Measurements from ENCODE around the gene FAF2.
"Not testable (repeated sequence)": the region's sequence is repeated elsewhere in the genome, so short reads cannot be mapped to it uniquely, and the experiment has no call there.

The FAF2 gene

DNA sequence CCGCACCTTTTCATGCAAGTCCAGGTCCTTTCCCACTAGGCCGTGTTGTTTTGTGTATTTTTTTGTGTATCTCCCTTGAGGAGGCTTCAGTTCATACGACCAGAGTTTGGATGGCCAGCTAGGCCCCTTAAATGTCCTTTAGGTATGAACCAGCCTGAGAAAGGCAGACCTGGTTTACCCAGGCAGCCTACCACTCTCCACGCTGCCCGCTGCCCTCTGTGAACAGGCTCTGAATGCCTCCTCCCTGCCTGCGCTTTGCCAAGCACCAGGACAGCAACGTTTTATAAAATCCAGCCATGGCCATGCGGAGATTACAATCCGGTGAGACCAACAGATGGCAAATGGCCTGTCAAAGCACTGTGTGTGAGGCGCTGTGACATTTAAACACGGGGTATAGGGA is 31.2 kb upstream of the FAF2 start:
- DNase-seq (ENCODE audit: low spot score) = no peak

GRCh38 chr5:176418251-176418650 is 29.9 kb upstream of the FAF2 start:
- DNase-seq (ENCODE audit: low spot score) = no peak

GRCh38 chr5:176420086-176420485 is 28.1 kb upstream of the FAF2 start:
- no peak for DNase-seq (ENCODE audit: low spot score)

- DNase-seq (ENCODE audit: low spot score) = no peak
These were observed 27.1 kb upstream of the FAF2 start for GRCh38 chr5:176420972-176421544.

- DNase-seq (ENCODE audit: low spot score) = no peak
These were observed 24.0 kb upstream of the FAF2 start for GRCh38 chr5:176424181-176424580.

DNA sequence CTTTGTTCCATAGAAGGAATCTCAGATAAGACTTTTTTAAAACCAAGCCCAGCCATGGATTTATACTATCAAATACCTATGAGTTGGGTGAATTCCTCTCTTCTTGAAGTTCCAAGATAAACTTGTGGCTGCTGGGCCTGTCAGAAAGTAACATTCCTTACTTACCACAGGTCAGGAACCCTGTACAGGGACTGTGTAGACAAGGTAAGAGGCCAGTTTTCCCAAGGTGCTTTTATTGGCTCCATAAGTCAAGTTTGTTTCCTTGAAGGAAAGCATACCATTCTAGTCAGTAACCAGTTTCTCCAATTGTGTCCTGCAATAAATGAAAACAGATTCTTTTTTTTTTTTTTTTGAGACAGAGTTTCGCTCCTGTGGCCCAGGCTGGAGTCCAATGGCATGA is 23.0 kb upstream of the FAF2 start:
- DNase-seq (ENCODE audit: low spot score) = no peak

DNA sequence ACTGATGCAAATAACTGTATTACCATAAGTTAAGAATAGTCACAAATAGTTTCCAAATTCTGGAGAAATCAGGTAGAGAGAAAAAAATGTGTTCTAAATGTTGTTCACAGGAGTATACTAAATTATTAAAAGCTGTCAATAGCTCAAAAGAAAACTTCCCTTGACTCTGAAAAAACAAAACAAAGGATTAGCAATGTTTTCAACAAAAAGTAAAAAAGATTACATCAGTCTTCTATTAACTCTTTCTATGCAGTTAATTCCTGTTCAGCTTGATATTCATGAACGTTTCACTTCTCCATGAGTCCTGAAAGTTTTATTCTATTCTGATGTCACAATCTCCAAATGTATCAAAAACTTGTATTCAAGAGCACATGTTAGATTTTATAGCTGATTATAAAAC is 22.4 kb upstream of the FAF2 start:
- DNase-seq (ENCODE audit: low spot score) = no peak

DNA sequence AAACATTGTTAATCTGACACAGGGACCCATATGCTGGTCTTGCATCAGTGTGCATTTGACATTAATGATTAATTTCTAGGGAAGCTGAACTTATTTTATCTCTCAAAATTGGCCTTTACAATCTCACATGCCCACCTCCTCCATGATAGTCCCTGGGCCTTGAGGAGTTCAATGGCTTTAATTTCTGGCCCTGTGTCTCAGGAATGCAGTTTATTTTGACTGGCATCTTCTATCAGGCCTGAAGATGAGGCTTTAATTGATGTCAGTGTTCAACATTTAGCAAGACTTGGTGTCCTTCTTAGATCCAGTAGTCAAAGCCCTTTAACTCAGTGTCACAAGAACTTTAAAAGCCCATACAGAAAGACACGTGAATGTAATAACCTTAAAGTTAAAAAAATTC is 21.3 kb upstream of the FAF2 start:
- DNase-seq (ENCODE audit: low spot score) = no peak

- DNase-seq (ENCODE audit: low spot score) = no peak
These were observed 20.2 kb upstream of the FAF2 start for GRCh38 chr5:176427971-176428370.

- no peak for DNase-seq (ENCODE audit: low spot score)
These were observed 18.2 kb upstream of the FAF2 start for GRCh38 chr5:176429972-176430371.

GRCh38 chr5:176432707-176433106 is 15.5 kb upstream of the FAF2 start:
- no peak for DNase-seq (ENCODE audit: low spot score)

- DNase-seq (ENCODE audit: low spot score) = peak; percentile 48
These were observed 11.5 kb upstream of the FAF2 start for GRCh38 chr5:176436656-176437055.

GRCh38 chr5:176438959-176439757 is 9.0 kb upstream of the FAF2 start:
- no peak for DNase-seq (ENCODE audit: low spot score)

DNA sequence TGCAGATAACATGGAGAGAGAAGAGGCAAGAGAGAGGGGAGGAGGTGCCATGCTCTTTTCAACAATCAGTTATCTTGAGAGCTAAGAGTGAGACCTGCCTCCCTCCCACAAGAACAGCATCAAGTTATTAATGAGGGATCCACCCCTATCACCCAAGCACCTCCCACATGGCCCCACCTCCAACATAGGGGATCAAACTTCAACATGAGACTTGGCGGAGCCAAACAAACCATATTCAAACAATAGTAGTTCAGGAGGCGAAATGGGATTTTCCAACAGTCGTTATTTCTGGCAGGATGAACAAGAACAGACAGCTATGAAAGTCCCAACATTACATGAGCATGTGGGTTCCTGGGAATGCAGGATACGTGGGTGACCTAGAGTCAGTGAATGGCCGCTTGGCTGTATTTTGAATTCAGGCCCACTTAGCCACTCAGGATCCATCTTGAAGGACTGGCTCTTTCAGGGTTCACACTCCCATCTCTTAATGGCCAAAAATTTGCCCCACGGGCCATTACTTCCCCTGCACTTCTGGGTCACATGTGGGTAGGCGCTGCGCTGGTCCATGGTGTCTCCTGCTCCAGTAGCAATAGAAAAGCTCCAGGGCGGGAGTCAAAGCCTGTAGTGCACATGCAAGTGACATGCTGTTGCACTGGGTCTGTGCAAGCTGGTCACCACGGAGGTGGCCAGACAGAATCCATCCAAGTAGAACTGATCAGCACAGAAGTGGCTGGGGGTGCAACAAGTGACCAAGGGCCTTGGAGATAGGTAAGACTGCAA is 7.1 kb upstream of the FAF2 start:
- DNase-seq (ENCODE audit: low spot score) = no peak

- no peak for DNase-seq (ENCODE audit: low spot score)
These were observed 6.3 kb upstream of the FAF2 start for GRCh38 chr5:176441921-176442323.

DNA sequence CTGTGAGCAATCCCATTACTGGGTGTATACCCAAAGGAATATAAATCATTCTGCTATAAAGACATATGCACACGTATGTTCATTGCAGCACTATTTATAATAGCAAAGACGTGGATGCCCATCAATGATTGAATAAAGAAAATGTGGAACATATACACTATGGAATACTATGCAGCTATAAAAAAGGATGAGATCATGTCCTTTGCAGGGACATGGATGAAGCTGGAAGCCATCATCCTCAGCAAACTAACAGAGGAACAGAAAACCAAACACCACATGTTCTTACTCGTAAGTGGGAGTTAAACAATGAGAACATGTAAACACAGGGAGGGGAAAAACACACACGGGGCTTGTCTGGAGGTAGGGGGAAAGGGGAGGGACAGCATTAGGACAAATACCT is 5.3 kb upstream of the FAF2 start:
- DNase-seq (ENCODE audit: low spot score) = not testable (repeated sequence)

DNA sequence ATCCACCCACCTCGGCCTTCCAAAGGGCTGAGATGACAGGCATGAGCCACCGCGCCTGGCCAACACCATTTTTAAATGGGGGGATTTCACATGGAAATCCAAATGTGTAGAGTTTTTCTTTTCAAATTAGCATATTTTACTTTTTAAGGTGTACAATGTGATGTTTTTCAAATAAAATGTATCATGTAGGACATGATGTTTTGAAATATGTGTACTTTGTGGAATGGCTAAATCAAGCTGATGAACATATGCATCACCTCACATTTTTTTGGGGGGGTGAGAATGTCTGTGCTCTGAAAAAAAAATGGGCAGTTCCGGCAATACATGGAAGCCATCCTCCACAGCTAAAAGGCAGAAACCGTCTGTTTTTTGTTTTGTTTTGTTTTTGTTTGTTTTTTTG is 3.4 kb upstream of the FAF2 start:
- no peak for DNase-seq (ENCODE audit: low spot score)

DNA sequence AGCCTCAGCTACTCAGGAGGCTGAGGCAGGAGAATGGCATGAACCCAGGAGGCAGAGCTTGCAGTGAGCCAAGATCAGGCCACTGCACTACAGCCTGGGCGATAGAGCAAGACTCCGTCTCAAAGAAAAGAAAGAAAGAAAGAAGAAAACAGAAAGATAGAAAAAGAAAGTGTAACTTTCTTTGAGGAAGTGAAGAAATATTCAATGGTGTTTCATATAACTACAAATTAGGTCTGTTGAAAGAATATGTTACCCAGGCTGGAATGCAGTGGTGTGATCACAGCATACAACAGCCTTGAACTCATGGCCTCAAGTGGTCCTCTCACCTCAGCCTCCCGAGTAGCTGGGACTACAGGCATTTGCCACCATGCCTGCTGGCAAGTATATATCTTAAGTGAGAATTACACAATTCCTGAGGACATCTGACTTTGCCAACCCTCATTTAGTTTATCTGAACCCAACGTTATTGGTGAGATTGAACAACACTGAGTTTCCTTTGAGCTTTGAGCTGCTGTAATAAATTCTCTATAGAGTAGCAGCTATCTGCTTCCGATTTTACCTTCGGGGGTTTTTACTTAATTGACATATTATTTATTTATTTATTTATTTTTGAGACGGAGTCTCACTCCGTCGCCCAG is 2.0 kb upstream of the FAF2 start:
- no peak for DNase-seq (ENCODE audit: low spot score)

DNA sequence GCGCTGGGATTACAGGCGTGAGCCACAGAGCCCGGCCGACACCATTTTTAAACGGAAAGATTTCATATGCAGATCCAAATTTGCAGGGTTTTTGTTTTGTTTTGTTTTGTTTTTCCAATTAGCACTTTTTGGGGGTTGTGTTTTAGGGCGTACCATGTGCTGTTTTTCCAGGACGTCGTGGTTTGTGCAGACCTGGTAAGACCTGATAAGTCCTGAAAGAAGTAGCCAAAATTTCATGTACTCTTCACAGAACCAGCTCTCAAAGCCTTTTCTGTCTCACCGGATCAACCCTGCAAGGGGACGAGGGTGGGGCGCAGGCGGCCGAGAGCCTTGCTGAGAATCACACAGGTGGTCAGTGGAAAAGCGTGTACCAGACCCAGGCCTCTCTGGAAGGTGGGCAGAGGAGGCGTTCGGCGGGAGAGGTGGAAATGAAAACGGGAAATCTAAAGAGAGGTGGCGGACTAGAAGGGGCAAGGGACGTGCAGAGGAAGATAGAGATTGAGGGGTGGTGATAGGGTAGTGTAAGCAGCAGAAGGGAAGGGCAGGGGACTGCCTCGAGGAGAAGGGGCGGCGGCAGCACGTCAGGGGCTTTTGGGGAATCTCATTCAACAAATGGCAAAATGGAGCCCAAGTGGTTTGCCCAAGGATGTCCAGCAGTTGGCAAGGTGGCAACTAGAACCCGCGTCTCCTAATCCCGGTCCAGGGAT is 1.1 kb upstream of the FAF2 start:
- peak; percentile 8 for DNase-seq (ENCODE audit: low spot score)

DNA sequence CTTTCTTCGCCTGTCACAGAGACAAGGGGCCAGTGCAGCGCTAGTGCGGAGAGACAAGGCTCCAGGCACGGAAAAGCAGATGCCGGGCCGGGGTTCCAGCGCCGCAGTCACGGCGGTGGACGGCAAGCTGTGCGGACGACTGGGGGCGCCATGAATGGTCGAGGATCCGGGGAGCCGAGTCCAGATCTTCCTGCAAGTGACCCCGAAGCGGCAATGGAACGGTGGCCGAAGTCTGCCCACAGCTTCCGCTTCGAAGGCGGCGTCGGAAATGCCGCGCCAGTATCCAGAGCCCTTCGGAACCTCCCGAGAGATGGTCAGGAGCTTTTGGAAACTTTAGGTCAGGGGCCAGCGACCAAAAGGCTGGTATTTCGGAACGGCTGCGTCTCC is 601 bp upstream of the FAF2 start:
- no peak for DNase-seq (ENCODE audit: low spot score)

DNA sequence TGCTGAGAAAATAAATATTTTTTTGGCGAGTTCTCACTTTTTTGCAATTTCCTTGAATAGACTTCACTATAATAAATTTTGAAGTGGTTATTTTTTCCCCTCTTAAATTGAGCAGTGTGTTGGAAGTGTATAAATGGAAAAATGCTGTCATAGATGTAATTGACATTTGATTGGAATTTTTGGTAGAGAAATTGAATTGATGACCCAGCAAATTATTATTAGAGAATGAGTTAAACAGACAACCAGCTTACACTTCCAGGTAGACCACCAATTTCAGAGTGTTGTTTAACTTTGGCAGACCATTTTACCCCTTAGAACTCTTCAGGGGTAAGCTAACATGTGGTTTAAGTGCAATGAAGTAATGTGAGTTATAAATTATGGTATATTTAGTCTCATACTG is 1.9 kb downstream of the FAF2 start:
- no peak for DNase-seq (ENCODE audit: low spot score)

- DNase-seq (ENCODE audit: low spot score) = no peak
These were observed 6.7 kb downstream of the FAF2 start for GRCh38 chr5:176454724-176455394.

Data from GM03348 (cell line).